Medulla oblongata (tissue), 1 donor: ENCODE results near the gene SAMD14.
"Not testable (repeated sequence)": the region's sequence is repeated elsewhere in the genome, so short reads cannot be mapped to it uniquely, and the experiment has no call there.

Experiments used
- DNase-seq: peaks from one replicate; pipeline ENCODE4 v3.0.0-alpha.2; 2015; ENCODE audit errors: extremely low spot score

The SAMD14 gene

DNA sequence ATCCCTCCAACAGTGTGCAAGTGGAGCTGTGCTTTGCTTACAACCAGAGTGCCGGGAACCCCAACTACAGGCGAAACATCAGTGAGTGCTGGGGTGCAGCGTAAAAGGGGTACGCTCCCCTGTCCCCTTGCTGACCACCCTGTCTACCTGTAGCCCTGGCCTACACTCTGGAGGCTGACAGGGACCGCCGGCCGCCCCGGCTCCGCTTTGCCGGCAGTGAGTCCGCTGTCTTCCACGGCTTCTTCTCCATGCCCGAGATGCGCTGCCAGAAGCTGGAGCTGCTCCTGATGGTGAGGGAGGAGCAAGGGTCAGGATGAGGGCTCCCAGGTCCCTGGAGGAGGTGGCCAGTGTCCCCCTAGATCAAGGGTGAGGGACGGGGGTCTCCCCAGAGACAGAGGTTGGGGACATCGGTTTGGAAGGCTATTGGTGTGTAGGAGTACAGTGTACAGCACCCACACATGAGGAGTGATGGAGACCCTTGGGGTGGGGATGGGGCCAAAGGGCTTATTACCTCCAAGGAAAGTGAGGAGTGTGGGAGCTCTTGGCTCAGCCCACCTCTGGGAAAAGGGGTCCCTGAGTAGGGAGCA lies 54.4 kb downstream of the SAMD14 start:
- DNase-seq = no peak

DNA sequence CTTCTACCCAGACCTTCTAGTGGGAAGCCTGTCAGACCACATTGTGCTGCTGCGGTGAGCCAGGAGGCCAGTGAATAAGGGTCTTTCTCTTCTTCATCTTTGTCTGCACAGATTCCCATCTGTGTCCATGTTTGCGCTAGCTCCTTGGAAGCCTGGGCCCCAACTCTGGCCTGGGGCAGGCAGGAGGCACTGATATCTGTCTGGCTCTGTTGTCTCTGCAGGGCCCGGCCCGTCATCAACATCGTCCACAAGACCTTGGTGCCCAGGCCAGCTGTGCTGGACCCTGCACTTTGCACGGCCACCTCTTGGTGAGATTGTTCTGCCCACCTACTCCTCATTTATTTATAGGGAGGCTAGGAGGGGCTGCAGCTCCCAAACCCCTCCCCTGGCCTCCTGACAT lies 55.7 kb downstream of the SAMD14 start:
- DNase-seq = no peak

DNA sequence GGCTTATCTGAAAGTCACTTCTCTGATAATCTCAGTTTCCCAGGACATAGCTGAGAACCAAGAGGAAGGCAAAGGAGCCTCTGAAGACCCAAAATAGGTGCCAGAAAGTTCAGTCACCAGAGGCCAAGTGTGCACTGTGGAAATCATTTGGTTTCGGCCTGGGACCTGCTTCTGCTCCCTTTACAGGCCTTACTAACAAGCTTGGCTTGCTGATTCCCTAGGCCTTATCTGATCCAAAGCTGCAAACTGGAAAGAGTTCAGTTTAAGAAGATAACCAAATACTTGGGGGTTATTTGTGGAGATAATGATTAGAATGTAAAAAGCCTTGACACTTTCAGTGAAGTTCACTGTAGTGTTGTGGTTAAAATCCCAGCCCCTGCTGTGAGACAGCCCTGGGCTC lies 57.0 kb downstream of the SAMD14 start:
- no peak for DNase-seq

DNA sequence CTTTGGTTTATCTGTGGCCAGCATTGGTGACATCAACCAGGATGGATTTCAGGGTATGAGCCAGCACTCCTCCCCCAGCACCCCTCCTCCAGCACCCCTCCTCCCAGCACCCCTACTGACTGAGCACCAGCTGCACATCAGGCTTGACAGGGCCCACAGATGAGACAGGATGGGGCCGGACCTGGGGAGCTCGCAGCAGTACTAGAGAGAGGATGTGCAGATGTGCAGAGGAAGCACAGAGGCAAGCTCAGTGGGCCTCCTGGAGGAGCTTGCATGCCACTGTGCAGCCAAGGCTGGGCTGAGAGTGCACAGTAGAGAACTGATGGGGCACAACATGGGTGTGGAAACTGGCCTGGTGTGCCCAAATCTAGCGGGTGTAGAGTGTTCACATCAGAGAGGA lies 57.8 kb downstream of the SAMD14 start:
- no peak for DNase-seq

DNA sequence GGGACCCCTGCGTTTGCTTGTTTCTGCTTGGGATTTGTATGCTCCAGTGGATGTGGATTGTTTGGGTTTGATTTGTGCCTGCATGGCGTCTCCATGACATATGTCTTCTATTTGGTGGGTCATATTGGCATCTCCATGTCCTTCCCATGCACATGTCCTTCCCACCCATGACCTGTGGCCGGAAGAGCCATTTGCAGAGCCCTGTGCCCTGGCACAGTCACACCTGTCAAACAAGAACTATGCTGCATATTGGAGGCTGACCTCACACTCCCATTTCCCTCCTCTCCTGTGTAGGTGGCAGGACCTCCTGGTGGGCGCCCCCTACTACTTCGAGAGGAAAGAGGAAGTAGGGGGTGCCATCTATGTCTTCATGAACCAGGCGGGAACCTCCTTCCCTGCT lies 58.3 kb downstream of the SAMD14 start:
- no peak for DNase-seq

DNA sequence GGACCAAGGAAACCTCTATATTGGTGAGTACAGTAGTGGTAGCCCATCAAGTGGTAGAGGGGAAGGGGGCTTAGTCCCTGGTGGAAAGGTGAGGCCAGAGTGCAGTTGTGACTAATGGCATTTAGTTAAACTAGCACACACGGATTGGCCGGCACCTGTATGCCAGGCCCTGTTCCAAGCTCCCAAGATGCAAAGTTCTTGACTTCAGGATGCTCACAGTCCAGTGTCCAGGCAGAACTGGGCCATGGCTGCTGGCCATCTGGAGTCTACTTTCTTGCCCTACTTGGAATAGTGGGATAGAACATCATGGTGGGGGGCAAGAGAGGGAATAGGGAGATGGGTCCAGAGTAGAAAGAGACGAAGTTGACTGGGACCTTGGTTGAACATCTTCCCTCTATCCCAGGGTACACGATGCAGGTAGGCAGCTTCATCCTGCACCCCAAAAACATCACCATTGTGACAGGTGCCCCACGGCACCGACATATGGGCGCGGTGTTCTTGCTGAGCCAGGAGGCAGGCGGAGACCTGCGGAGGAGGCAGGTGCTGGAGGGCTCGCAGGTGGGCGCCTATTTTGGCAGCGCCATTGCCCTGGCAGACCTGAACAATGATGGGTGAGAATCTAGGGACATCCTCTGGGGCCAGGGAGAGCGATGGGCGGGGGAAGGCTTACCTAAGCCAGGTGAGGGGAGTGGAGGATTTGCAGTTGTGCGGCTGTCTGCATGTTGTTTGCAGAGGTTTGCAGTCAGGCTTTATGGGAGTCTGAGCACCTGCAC lies 58.9 kb downstream of the SAMD14 start:
- DNase-seq = no peak

DNA sequence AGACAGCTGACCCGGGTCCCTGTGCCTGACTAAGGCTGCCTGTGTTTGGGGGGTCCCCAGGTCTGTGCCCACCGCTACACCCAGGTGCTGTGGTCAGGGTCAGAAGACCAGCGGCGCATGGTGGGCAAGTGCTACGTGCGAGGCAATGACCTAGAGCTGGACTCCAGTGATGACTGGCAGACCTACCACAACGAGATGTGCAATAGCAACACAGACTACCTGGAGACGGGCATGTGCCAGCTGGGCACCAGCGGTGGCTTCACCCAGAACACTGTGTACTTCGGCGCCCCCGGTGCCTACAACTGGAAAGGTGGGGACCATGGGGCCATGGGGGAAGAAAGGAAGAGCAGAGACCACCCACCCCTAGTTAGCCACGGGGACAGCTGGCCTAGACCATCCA lies 62.0 kb downstream of the SAMD14 start:
- no peak for DNase-seq

DNA sequence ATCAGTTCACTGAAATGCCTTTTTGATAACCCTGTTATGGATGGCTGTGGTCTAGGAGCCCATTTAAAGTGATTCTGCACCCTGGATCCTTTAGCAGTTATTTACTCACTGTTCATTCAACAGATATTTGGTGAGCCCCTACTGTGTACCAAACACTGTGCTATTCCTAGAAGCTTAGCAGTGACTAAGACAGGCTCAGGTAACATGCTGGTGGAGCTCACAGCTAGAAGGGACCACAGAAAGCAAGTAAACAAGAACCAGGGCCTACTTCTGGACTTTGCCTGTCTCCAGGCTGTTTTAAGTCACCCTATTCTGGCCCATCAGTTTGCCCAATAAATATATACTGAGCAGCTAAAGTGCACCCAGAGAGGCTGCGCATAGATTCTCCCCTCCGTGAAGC lies 63.0 kb downstream of the SAMD14 start:
- no peak for DNase-seq

DNA sequence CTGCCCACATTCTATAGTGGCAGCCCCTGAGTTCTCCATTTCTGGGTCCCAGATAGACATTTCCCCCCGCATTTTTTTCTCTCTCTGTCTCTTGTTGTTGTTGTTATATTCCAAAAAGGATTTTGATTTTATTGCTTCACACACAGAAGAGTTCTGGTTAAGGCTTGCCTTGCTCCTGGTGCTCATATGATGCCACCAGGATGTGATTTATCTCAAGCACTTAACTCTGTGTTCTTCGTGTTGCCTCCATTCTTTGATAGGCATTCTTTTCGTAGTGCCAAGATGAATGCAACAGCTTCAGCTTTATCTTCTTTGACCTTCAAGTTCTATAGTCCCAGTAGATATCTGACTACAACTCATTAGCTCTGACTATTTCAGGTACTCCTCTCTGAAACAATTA lies 64.9 kb downstream of the SAMD14 start:
- no peak for DNase-seq

DNA sequence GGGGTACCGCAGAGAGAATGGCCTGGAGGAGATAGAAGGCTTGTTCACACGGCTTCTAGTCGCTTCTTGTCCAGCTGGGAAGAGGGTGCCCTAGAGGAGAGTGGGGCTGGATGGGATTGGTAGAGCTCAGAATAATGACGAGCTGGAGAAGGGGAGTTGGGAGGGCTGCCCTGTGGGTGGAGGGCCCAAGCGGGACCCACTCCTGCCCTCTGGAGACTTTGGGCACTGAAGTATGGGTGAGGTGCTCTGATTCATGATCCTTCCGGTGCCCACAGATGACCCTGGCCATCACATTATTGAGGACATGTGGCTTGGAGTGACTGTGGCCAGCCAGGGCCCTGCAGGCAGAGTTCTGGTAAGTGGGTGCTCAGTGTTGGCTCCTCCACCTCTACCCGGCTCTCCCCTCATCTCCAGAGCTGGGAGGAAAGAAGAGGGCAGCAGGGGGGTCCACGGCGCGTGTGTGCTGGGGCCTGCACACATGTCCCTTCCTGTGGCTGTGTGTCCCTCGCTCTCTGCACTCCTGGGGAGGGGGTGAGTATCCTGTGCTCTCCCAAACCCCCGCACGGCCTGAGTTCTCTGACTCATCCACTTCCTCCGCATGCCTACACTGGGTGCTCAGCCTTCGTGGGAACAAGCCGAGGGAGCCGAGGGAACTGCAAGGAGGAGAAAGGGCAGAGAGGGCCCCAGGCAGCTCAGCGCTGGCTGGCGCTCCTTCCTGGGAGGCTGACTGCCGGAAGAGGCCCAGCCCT lies 65.5 kb downstream of the SAMD14 start:
- no peak for DNase-seq

DNA sequence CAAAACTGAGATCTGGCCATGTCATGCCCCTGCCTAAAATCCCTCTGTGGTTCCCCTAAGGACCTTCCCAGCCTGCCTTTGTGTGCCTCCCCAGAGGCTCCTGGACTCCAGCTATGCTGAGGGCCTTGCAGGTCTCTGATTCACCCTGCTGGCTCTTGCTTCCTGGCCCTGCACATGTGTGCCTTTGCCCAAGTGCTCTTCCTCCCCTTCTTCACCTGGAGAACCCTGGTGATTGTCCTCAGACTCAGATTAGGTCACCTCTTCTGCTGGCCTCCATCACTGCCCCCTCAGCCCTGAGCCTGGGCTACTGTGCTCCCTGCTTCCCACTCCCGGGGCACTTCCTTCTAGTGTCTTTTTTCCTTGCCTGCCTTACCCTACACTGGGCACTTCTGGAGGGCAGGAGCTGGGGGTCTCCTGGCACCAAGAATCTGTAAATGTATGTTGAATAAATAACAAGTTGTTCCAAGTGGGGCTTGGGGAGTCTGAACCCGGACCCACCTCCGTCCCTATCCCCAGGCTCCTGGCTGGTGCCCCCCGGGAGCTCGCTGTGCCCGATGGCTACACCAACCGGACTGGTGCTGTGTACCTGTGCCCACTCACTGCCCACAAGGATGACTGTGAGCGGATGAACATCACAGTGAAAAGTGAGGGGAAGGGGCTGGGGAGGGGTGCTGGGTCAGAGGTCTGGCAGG lies 66.3 kb downstream of the SAMD14 start:
- DNase-seq = no peak

DNA sequence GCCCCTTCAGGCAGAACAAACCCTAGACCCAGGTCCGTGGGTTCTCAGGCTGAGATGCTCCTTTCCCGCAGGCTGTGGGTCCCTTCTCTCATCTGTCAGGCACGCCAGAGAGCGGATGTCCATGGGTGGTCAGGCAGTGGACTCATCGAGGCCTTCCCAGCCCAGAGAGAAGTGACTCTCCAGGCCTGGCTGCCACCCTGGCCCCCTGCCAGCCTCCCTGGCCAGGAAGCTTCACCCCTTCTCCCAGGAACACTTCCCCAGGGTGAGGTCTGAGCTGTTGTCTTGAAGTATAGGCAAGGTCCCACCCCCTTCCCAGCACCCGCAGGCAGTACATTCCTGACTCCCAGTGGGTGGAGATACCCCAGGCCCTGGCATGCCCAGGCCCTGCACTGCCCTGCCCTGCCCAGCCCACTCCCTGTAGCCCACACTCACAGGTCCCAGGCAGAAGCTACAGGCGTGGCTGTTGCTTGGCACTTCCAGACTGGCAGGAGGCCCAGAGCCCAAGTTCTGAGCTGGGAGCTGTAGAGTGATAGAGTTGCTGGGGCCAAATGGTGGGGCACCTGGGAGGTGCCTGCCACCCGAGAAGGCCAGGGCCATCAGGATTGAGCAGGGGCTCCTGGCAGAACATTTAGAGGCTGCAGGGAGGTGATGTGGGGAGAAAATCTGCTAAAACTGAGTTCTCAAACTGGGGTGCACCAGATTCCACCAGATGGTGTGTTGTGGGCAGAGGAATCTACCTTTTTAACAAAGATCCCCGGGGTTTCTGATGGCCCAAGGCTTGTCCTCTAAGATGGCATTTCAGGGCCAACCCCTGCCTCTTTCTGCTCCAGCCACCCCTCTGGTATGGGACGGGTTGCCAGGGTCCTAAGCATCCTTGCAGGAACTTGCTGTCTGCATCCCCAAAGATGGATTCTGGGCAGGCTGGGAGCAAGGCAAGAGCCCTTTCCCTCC lies 67.4 kb downstream of the SAMD14 start:
- no peak for DNase-seq

DNA sequence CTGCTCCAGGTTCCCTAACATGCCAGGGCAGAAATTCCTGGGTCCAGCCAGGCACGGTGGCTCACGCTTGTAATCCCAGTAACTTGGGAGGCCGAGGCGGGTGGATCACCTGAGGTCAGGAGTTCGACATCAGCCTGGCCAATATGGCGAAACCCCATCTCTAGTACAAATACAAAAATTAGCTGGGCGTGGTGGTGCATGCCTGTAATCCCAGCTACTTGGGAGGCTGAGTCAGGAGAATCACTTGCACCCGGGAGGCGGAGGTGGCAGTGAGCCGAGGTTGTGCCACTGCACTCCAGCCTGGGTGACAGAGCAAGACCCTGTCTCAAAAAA lies 68.3 kb downstream of the SAMD14 start:
- not testable (repeated sequence) for DNase-seq

DNA sequence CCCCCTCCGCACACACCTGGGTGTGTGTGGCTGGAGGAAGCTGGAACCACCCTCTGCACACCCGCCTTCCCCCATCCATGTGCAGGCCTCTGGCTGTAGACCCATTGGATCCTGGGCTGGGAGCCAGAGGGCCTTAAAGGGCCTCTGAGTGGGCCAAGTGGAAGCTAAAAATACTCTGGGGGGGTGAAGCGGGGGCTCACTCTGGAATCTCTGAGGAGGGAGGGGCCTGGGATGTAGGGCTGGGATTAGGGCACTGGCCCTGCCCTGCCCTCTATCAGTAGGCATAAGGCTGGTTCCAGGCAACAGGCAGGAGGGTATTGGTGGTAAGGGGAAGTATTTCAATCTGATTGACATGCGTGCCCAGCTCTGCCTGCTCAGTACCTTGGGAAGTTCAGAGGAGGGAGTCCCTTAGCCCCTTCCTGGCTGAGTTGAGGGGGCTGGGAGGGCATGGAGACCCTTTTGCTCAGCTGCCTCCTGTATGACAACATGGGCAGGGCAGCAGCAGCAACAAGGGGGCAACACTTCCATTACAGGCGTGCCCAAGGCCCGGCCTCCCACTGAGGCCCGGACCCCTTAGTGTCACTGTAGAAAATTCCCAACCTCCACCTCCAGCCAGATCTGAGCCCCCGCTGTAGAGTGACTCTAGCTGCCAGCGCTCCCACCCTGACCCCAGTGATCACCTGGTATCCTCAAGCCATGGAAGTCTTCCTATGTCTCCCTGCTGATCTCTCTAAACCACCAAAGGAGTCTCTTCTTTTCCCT lies 68.8 kb downstream of the SAMD14 start:
- peak; percentile 75 for DNase-seq
